NB4 (cell line): ENCODE data around the gene TLDC2.
"Not testable (repeated sequence)": the region's sequence is repeated elsewhere in the genome, so short reads cannot be mapped to it uniquely, and the experiment has no call there.

Source experiments
- DNase-seq: peaks from one replicate; pipeline ENCODE4 v3.0.0; 2010; ENCODE audit warnings: low read depth
- H3K4me3 ChIP-seq: one replicate; pipeline ENCODE4 v1.5.1; 2011; ENCODE audit warnings: mild to moderate bottlenecking, low read depth, low read length, moderate library complexity
- MYC ChIP-seq: IDR thresholded peaks from 2 replicates; pipeline ENCODE4 v1.6.1; 2011; ENCODE audit warnings: low read depth, low read length
- POLR2A ChIP-seq: IDR thresholded peaks from 2 replicates; pipeline ENCODE4 v1.6.1; 2011; ENCODE audit warnings: mild to moderate bottlenecking; ENCODE audit not compliant: insufficient read length; ENCODE audit errors: extremely low read depth
- TF ChIP-seq, protein P1 (sequence below): IDR thresholded peaks from 2 replicates; pipeline ENCODE4 v1.6.1; 2011; ENCODE audit warnings: low read depth, low read length
- TF ChIP-seq, protein P2 (sequence below): IDR thresholded peaks from one replicate; pipeline ENCODE4 v1.5.1; 2012; ENCODE audit warnings: low read depth, low read length

TLDC2 gene

DNA sequence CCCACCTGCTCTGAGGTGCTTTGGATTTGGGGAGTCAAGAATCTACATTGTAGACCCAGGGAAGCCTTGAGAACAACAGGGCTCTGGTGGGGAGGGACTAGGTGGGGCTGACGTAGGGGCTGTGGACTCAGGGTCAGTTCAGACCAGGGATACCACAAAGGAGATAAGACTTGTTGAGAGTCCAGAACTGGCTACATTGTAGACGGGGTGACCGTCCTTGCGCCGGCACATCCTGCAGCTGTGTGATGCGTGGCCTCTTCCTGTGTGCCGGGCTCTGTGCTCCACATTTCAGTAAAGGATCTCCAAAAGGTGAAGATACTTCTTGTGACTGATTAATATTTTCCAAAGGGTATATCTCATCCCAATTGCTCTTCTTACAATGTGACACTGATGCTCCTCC is 9.8 kb upstream of the TLDC2 start:
- TF ChIP-seq, protein P1, sequence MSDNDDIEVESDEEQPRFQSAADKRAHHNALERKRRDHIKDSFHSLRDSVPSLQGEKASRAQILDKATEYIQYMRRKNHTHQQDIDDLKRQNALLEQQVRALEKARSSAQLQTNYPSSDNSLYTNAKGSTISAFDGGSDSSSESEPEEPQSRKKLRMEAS = no peak
- no peak for TF ChIP-seq MYC
- no peak for TF ChIP-seq POLR2A
- TF ChIP-seq, protein P2, sequence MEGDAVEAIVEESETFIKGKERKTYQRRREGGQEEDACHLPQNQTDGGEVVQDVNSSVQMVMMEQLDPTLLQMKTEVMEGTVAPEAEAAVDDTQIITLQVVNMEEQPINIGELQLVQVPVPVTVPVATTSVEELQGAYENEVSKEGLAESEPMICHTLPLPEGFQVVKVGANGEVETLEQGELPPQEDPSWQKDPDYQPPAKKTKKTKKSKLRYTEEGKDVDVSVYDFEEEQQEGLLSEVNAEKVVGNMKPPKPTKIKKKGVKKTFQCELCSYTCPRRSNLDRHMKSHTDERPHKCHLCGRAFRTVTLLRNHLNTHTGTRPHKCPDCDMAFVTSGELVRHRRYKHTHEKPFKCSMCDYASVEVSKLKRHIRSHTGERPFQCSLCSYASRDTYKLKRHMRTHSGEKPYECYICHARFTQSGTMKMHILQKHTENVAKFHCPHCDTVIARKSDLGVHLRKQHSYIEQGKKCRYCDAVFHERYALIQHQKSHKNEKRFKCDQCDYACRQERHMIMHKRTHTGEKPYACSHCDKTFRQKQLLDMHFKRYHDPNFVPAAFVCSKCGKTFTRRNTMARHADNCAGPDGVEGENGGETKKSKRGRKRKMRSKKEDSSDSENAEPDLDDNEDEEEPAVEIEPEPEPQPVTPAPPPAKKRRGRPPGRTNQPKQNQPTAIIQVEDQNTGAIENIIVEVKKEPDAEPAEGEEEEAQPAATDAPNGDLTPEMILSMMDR = no peak
- DNase-seq = no peak
- no peak overlapping the region for H3K4me3 ChIP-seq

DNA sequence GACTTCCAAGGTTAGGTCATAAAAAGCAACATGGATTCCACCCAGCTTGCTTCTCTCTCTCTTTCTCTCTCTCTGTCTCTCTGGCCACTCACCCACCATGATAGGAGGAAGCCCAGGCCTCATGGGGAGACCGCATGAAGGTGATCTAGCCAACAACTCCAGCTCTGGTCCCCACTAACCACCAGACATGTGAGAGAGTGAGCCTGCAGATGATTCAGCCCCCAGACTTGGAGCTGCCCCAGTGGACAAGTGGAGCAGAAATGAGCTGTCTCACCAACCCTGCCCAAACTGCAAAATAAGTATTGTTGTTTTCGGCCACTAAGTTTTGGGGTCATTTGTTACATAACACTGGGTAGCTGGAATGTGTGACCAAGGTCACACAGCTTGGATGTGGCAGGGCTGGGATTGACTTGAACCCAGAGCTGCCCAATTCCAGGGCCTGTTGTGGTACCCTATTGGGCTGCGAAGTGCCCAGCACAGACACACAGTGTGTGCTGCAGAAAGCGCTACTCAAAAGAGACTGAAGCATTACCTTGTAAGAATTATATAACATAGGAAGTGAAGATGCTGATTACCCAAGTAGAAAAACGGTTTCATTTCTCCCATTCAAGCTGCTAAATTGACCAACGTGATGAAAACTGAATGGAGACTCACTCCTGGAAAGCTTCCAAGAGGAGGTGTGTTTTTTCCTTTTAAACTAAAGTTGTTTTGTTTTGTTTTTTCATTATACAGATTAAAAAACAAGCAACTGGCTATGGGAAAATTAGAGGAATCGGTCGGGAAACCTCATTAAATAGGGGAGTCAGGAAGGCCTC is 9.1 kb upstream of the TLDC2 start:
- H3K4me3 ChIP-seq = no peak overlapping the region
- TF ChIP-seq, protein P1 = no peak
- TF ChIP-seq POLR2A (no peak), MYC (no peak)
- TF ChIP-seq, protein P2 = no peak
- DNase-seq = no peak

- TF ChIP-seq, protein P1 = no peak
- TF ChIP-seq MYC (no peak), POLR2A (no peak)
- TF ChIP-seq, protein P2 = no peak
- no peak for DNase-seq
- H3K4me3 ChIP-seq = no peak overlapping the region
Measured at GRCh38 chr20:36871640-36872570, 4.0 kb upstream of the TLDC2 start.

DNA sequence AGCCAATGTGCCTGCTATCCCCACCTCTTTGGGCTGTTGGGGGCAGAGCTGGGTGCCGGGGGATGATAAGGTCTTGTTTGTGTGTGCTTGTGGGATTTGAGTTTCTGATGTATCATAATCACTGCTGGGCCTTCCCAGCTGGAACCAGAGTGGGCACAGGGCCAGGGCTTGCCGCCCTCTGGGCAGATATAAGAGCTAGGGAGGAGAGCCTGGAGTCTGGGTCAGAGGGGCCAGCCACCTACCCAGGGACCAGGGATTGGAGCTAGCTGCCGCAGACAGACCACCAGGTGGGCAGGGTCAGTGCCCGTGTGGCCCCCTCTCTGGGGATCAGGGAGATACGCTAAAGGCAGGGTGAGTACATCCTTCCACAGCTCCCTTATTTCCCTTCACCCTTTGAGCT is 3.1 kb upstream of the TLDC2 start:
- DNase-seq = no peak
- no peak overlapping the region for H3K4me3 ChIP-seq
- TF ChIP-seq MYC (no peak), POLR2A (no peak)
- TF ChIP-seq, protein P2 = no peak
- TF ChIP-seq, protein P1 = no peak

DNA sequence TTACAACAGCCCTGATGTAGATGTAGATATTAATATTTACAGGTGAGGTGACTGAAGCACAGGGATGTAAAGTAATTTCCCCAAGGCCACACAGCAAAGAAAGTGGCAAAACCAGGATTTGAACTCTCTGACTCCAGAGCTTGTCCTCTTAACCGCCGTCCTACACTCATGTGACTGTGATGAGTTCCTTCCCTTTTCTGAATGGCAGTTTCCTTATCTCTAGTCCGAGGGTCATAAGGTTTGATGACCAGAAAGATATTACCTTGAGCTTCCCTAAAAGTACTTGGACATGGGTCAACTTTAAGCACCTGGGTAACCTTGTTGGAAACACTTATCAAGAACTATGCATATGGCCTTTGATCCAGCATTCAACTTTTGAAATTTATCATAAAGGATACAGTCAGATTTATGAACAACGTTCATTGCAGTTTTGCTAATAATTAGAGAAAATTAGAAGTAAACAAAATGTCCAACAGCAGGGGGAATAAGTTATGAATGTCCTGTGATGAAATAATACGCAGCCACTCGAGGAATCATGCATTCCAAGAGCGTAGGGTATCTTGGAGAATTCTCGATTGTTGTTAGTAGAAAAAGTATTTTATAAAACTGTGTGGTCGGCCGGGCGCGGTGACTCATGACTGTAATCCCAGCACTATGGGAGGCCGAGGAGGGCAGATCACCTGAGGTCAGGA is 2.3 kb upstream of the TLDC2 start:
- DNase-seq = no peak
- TF ChIP-seq MYC (no peak), POLR2A (no peak)
- TF ChIP-seq, protein P2 = no peak
- TF ChIP-seq, protein P1 = no peak

DNA sequence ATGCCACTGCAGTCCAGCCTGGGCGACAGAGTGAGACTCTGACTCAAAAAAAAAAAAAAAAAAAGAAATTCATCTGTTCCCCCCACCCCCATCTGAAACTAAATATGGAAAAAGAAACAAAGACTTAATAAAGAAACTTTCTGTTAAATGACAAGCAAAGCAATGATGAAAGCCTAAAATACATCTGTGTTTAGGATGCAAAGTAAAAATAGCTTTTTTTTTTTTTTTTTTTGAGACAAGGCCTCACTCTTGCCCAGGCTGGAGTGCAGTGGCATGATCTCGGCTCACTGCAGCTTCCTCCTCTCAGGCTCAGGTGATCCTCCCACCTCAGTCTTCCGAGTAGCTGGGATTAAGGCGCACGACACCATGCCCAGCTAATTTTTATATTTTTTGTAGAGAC is 845 bp upstream of the TLDC2 start:
- not testable (repeated sequence) for H3K4me3 ChIP-seq, DNase-seq

More for the DNA sequence above, 2.3 kb upstream of the TLDC2 start:
- no peak overlapping the region for H3K4me3 ChIP-seq
